H1 (cell line): ENCODE results near the gene FSIP1.
A peak's percentile ranks its signal among the peaks of the same experiment; 100 is the strongest.

Experiments
- CEBPB ChIP-seq: IDR thresholded peaks from 2 replicates; pipeline ENCODE4 v1.6.1; 2012; ENCODE audit warnings: low read depth, low read length
- CREB1 ChIP-seq: IDR thresholded peaks from 2 replicates; pipeline ENCODE4 v1.6.1; 2012; ENCODE audit warnings: inconsistent platforms
- CTCF ChIP-seq, 3 experiments: IDR thresholded peaks; 1 replicate in 2 of 3; 2 replicates in 1 of 3; pipeline versions ENCODE4 v1.5.1 to v1.6.1; 2011; ENCODE audit warnings: low read length in 3 of 3, mild to moderate bottlenecking in 3 of 3, inconsistent platforms in 2 of 3, low read depth in 1 of 3, moderate library complexity in 1 of 3; ENCODE audit not compliant: insufficient read depth in 1 of 3; ENCODE audit errors: control extremely low read depth in 1 of 3
- E2F6 ChIP-seq: IDR thresholded peaks from 2 replicates; pipeline ENCODE4 v1.6.1; 2012; ENCODE audit warnings: inconsistent platforms
- EP300 ChIP-seq, 2 experiments: IDR thresholded peaks; 1 replicate in 1 of 2; 2 replicates in 1 of 2; pipeline ENCODE4 v1.6.1; 2011 to 2012; ENCODE audit warnings: low read depth in 2 of 2, low read length in 2 of 2, mild to moderate bottlenecking in 2 of 2, borderline replicate concordance in 1 of 2, inconsistent platforms in 1 of 2, moderate library complexity in 1 of 2
- EZH2 ChIP-seq: fragments of 200-600 bp; sonication (generic); IDR thresholded peaks from 2 replicates; pipeline ENCODE4 v1.7.1; 2012; ENCODE audit warnings: low read depth, mild to moderate bottlenecking, moderate library complexity, low read length, inconsistent platforms; ENCODE audit not compliant: severe bottlenecking
- POLR2A ChIP-seq, 2 experiments: IDR thresholded peaks; 1 replicate in 1 of 2; 2 replicates in 1 of 2; pipeline ENCODE4 v1.6.1; 2011; ENCODE audit warnings: low read depth in 2 of 2, low read length in 2 of 2, mild to moderate bottlenecking in 2 of 2; ENCODE audit errors: control extremely low read depth in 1 of 2
- POLR2AphosphoS5 ChIP-seq: IDR thresholded peaks from 2 replicates; pipeline ENCODE4 v1.6.1; 2011; ENCODE audit warnings: low read depth, low read length
- RNF2 ChIP-seq: fragments of 200-900, 300-1000 bp; sonication (generic); IDR thresholded peaks from 2 replicates; pipeline ENCODE4 v1.7.1; 2016; ENCODE audit warnings: borderline replicate concordance, low read depth, mild to moderate bottlenecking, antibody characterized with exemption, low read length; ENCODE audit not compliant: poor library complexity, severe bottlenecking; ENCODE audit errors: missing control alignments
- SUZ12 ChIP-seq: fragments of 200-600 bp; sonication (generic); IDR thresholded peaks from 2 replicates; pipeline ENCODE4 v1.6.1; 2012; ENCODE audit warnings: mild to moderate bottlenecking, inconsistent platforms, low read length, moderate library complexity, mixed read lengths
- TAF1 ChIP-seq: IDR thresholded peaks from 2 replicates; pipeline ENCODE4 v1.6.1; 2011; ENCODE audit warnings: mild to moderate bottlenecking, low read depth, low read length
- TAF7 ChIP-seq: optimal IDR thresholded peaks from 2 replicates; pipeline ENCODE3; 2011; ENCODE audit warnings: low read depth, mild to moderate bottlenecking, inconsistent platforms, low read length, moderate library complexity, borderline replicate concordance
- TF ChIP-seq, protein P1 (sequence below): IDR thresholded peaks from 2 replicates; pipeline ENCODE4 v1.6.1; 2012; ENCODE audit warnings: inconsistent platforms

- TF ChIP-seq CEBPB: peak; percentile 27; the same call in 1 of the 2 replicates
- TF ChIP-seq RNF2: no peak
- no peak for TF ChIP-seq POLR2AphosphoS5
- TF ChIP-seq EZH2: no peak
- TF ChIP-seq EP300 (IDR thresholded peaks at IDR 0.05; ENCODE audit: borderline replicate concordance in 1 of 2, low read depth in 2 of 2, low read length in 2 of 2): no peak
- TF ChIP-seq, protein P1, sequence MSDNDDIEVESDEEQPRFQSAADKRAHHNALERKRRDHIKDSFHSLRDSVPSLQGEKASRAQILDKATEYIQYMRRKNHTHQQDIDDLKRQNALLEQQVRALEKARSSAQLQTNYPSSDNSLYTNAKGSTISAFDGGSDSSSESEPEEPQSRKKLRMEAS: no peak; the same call in 1 of the 2 replicates
- TF ChIP-seq TAF7: no peak
- TF ChIP-seq CTCF (IDR thresholded peaks at IDR 0.05; ENCODE audit: control extremely low read depth in 1 of 3, insufficient read depth in 1 of 3, low read depth in 1 of 3, low read length in 3 of 3): no peak
- TF ChIP-seq POLR2A (IDR thresholded peaks at IDR 0.05; ENCODE audit: control extremely low read depth in 1 of 2, low read depth in 2 of 2, low read length in 2 of 2): no peak
- TF ChIP-seq SUZ12: no peak
- no peak for TF ChIP-seq TAF1
- no peak for TF ChIP-seq CREB1
- TF ChIP-seq E2F6: no peak
These were observed 25.1 kb upstream of the FSIP1 start for GRCh38 chr15:39807791-39808190.
